PFSK-1 (cell line): Measurements from ENCODE around the gene BABAM2.

Source experiments
- FOXP2 ChIP-seq: optimal IDR thresholded peaks from 2 replicates; pipeline ENCODE3; 2011; ENCODE audit warnings: borderline replicate concordance, control low read depth, inconsistent platforms; ENCODE audit not compliant: insufficient read depth; ENCODE audit errors: extremely low read length, extremely low read depth
- POLR2AphosphoS5 ChIP-seq: IDR thresholded peaks from 2 replicates; pipeline ENCODE4 v1.6.1; 2012; ENCODE audit warnings: low read depth, mild to moderate bottlenecking, control low read depth, low read length, moderate library complexity
- REST ChIP-seq, 2 experiments: IDR thresholded peaks; 2 replicates each; pipeline versions ENCODE4 v1.6.1 to v1.8.0; 2011 to 2012; ENCODE audit warnings: low read depth in 2 of 2, low read length in 2 of 2, control low read depth in 1 of 2, inconsistent platforms in 1 of 2, mild to moderate bottlenecking in 1 of 2, moderate library complexity in 1 of 2; ENCODE audit not compliant: insufficient read depth in 1 of 2
- SIN3A ChIP-seq: IDR thresholded peaks from 2 replicates; pipeline ENCODE4 v1.6.1; 2012; ENCODE audit warnings: mild to moderate bottlenecking, low read length, moderate library complexity, borderline replicate concordance; ENCODE audit not compliant: insufficient read depth
- TAF1 ChIP-seq: IDR thresholded peaks from 2 replicates; pipeline ENCODE4 v1.6.1; 2012; ENCODE audit warnings: low read length, control low read depth, borderline replicate concordance; ENCODE audit not compliant: insufficient read depth

Gene BABAM2

GRCh38 chr2:28067602-28068001, 177.1 kb downstream of the BABAM2 start:
- TF ChIP-seq FOXP2 (no peak), POLR2AphosphoS5 (no peak), TAF1 (no peak), SIN3A (no peak), REST (IDR thresholded peaks at IDR 0.05; ENCODE audit: insufficient read depth in 1 of 2, low read depth in 2 of 2, low read length in 2 of 2) (no peak)

- TF ChIP-seq POLR2AphosphoS5 (no peak), REST (IDR thresholded peaks at IDR 0.05; ENCODE audit: insufficient read depth in 1 of 2, low read depth in 2 of 2, low read length in 2 of 2) (no peak), SIN3A (no peak), FOXP2 (no peak), TAF1 (no peak)
Observed at GRCh38 chr2:28068088-28068487, 177.6 kb downstream of the BABAM2 start.

GRCh38 chr2:28068527-28068926, 178.0 kb downstream of the BABAM2 start:
- no peak for TF ChIP-seq REST (IDR thresholded peaks at IDR 0.05; ENCODE audit: insufficient read depth in 1 of 2, low read depth in 2 of 2, low read length in 2 of 2)
- TF ChIP-seq FOXP2 = no peak
- no peak for TF ChIP-seq TAF1
- no peak for TF ChIP-seq SIN3A
- no peak for TF ChIP-seq POLR2AphosphoS5

GRCh38 chr2:28071221-28071620, 180.7 kb downstream of the BABAM2 start:
- TF ChIP-seq TAF1 (no peak), REST (IDR thresholded peaks at IDR 0.05; ENCODE audit: insufficient read depth in 1 of 2, low read depth in 2 of 2, low read length in 2 of 2) (no peak), POLR2AphosphoS5 (no peak), SIN3A (no peak), FOXP2 (no peak)

GRCh38 chr2:28074137-28074536, 183.6 kb downstream of the BABAM2 start:
- no peak for TF ChIP-seq SIN3A
- no peak for TF ChIP-seq FOXP2
- no peak for TF ChIP-seq POLR2AphosphoS5
- no peak for TF ChIP-seq TAF1
- no peak for TF ChIP-seq REST (IDR thresholded peaks at IDR 0.05; ENCODE audit: insufficient read depth in 1 of 2, low read depth in 2 of 2, low read length in 2 of 2)
